NCI-H1092 (cell line): ENCODE data around the gene MON1B.
"Not testable (repeated sequence)": the region's sequence is repeated elsewhere in the genome, so short reads cannot be mapped to it uniquely, and the experiment has no call there.

Experiments used
- DNase-seq: peaks from one replicate; lab custom pipeline; 2025; lab: John Stamatoyannopoulos, UW

MON1B gene

DNA sequence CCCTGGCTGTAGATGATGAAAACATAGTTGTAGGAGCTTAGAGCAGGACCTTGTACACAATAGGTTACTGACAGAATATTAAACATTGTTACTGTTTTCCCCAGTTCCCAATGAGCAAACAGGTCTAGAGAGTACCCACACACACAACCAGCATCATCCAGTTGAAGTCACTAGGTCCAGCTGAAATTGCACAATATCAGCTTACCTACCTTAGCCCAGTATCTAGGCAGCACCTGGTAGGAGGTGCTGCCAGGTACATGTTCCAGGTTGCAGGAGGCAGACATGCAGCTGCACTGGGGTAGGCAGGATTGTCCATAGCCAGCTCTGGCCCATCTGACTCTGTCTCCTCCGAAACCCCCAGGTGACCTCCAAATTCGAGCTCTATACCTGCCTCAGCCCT lies 6.8 kb downstream of the MON1B start:
- DNase-seq: no peak

DNA sequence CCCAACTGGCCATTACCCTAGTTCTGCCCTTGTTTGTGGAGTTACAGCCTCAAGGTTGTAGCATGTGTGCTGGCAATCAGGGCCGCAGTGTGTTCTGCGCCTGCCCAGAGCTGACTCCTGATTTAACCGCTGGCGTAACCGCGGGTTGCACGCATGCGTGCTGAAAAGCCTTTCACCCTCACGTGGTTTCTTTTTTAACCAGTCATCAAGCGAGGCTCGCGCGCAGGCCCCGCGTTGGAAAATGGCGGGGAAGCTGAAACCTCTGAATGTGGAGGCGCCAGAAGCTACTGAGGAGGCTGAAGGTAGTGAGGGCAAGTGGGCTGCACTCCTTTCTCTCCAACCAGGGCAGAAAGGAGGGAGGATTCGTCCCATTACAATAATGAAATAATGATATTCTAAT lies 8.2 kb downstream of the MON1B start, which contains the start of gene SYCE1L:
Gene SYCE1L (plus strand): TSS at position 198 of the 400 bp plus-strand sequence. CDS start 44 bp downstream, at position 242.
- no peak for DNase-seq

DNA sequence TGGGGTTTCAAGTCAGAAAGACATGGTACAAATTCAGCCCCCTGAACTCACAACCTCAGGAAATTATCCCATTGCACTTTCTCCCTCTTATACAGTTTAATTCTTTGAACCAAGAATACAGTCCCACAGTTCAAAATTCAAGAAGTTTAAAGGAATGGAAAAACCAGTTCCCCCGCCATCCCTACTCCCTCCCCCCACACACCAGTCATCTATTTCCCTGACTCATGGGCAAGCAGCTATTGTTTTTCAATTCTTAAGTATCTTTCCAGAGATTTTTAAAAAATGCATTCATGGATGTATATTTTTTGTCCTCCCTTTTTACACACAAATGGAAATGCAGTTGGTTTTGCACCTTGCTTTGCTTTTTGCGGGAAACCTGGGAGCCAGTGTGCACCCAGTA lies 15.5 kb downstream of the MON1B start:
- no peak for DNase-seq

DNA sequence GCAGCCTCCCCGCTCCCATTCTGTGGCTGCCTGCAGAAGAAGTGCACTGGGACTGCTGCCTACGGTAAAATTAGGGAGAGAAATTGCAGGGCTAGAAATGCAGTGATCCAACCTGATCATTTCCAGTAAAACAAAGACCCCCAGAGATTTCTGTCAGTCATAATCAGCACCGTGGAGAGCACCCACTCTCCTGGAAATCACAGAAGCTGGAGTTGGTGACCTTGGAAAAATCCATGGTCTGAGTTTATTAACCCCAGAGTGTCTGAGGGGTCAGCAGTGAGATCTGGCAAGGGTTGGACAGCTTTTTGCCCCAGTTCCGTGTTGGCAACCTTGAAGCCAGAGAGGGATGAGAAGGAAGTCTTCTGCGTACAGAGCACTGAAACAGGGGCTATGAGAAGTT lies 16.0 kb downstream of the MON1B start:
- DNase-seq: no peak

DNA sequence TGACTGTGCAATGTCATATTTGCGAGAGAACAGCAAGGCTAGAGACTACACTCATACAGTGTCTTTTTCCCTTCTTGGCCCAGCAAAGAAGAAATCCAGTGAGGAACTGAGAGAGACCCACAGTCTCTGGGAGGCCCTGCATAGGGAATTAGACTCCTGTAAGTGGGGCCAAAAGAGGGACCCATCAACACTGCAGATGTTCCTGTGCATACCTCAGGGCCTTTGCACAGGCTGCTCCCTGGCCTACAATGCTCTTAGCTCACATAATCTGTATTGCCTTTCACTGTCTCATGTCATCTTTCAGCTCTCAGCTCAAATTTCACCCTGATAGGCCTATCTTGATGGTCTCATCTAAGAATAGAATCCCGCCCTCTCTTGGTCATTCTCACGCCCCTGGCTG lies 17.4 kb downstream of the MON1B start:
- DNase-seq: no peak

DNA sequence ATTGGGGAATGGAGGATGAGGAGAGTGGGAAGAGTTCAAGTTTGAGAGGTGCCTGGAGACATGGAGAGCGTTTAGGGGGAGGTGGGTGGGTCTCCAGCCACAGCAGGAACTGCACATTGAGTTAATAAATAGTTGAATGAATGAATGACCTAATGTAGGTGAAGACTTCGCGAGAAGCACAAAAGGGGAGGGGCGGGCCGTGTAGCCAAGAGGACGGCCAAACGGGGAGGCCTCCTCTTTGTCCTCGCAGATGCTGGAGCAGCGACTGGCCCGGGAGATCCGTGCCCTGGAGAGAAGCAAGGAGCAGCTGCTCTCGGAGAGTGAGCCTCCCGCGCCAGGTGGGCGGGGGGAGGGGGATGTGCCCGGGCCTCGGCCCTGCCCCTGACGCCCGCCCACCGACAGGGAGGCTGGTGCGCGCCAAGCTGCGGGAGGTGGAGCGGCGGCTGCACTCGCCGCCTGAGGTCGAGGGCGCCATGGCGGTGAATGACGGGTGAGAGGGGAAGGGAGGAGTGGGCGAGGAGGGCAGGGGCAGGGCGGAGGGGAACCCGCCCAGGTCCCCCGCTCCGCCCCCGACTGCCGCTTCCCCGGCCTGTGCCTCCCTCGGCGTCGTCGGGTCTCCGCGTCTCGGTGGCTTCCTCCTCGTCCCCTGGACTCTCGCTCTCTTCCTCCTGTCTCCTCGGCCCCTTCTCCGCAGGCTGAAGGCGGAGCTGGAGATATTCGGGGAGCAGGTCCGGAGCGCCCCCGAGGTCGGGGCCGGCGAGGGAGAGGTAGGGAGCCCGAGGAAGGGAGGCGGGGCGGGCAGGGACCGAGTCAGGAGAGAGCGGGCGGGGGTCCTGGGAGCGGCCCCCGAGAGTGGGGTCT lies 21.1 kb downstream of the MON1B start:
- DNase-seq: peak; percentile 84

DNA sequence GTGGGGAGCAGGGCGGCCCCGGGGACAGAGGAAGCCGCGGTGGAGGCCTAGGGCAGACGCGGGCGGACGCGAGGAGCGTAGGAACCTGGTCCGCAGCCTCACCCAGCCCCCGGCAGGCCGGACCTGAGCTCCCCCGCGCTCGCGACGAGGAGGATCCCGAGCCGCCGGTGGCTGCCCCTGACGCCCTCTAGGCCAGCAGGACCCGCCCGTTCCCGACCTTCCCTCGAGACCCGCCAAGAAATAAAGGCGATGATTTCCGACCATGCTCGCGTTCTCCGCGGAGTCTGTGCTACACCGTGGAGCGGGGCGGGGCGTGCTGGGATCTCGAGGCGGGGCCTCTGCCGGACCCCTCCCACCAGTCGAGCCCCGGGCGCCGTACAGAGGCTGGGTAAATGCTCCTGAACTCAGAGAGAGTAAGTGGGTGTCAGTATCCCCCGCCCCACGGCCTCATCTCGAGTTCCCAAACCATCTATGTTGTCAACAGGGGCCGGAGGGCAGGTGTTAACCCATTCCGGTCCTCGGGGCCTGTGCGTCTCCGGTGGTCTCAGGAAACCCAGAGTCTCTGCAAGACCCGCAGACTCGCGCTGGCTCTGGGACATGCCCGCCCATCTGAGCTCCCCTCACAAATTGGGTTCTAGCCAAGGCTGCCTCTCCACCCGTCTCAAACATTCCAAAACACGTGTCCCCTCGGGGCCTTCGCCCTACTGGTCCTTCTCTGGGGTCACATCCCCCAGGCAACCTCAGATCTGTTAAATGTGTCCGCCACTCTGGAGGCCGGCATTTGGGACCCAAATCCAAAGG lies 22.0 kb downstream of the MON1B start:
- DNase-seq: peak; percentile 51

DNA sequence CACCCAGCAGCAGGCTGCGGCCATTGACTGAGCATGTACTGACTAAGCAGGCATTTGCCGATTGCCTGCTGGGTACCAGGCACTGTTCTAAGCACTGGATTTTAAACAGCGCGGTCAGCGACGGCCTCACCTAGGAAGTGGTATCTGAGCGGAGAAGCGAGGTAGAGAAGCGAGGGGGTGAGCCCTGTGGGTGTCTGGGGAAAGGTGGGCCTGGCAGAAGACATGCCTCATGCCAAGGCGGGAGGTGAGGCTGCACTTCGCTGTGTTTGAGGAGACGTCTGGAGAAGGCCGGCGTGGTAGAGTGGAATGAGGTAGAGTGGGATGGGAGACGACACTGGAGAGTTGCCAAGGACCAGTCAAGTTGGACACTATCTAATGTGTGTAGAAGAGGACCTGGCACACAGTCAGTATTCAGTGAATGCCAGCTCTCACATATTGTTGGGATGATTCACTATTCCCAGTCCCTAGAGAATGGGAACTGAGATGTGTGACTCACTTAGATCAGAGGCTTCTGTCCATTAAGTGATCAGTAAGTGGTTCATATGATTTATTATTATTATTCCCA lies 22.6 kb downstream of the MON1B start:
- DNase-seq: no peak

DNA sequence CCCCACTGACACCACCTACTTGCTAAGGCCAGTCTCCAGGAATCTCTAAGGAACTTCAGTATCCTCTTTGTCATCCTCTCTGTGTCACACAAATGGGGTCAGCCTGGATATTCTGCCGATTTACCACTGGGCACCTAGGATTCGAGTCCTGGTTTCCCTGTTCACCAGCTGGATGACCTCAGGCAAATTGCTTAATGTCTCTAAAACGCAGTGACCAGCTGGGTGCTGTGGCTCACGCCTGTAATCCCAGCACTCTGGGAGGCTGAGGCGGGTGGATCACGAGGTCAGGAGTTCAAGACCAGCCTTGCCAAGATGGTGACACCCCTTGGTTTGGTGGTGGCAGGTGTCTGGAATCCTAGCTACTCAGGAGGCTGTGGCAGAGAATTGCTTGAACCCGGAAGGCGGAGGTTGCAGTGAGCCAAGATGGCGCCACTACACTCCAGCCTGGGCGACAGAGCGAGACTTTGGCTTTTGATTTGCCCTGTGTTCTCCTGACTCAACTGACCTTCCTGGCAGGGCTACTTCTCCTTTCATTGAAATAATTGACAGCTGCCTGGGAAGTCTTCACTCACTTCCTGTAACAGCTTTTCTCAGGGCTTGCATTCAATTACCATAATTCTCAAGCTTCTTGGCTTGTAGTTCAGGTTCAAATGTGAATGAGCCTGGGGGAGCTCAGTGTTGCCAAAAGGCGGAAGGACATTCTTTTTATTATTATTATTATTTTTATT lies 23.6 kb downstream of the MON1B start:
- DNase-seq: no peak

DNA sequence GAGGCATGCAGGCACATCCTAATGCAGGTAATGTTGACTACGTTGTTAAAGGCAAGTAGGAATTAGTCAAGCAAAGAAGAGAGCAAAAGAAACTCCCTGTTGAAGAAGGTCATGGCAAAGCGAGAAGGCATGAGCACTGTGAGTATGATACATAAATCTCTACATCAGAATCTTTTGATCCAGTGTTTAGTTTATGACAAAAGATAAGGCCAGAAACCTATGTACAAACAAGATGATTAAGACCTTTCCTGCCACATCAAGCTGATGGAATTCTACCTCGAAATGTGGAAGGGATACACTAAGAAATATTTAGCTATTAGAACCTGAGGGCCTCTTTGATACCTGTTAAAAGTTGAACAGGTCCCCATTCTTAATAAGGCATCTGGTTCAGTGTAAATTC lies 28.4 kb downstream of the MON1B start:
- no peak for DNase-seq

DNA sequence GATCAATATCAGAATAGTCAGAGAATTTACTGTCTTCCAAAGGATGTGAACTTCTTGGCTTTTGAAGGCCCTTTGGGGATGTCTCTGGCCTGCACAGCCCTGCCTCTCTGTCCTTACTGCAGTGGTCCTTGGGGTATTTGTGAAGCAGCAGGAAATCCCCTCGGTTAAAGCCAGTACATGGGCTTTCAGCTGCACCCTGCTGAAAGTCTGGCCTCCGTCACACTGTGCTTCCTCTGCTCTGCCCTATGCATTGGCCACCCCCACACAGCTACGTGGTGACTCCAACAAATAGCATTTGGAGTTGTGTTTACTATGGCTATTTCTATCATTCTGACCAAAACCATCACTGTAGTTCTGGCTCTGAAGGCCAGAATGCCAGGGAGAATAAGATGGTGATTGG lies 29.4 kb downstream of the MON1B start:
- no peak for DNase-seq

DNA sequence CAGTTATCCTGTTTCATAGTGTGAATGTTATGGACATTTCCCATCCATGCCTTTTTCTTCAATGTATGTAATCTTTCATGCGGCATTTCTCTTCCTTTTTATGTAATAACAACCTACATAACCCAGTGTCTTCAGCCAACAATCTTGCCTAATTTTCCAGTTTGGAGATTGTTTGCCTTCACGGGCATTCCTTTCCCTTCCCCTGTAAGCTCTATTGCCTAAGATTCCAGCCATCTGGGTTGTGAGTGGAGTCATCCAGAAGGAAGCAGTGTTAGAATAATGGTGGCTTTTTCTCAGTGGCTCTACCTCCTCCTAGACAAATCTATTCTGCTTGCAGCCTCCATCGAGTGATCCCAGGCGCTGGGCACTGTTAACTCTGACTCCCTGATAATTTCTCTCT lies 30.5 kb downstream of the MON1B start:
- DNase-seq: no peak

DNA sequence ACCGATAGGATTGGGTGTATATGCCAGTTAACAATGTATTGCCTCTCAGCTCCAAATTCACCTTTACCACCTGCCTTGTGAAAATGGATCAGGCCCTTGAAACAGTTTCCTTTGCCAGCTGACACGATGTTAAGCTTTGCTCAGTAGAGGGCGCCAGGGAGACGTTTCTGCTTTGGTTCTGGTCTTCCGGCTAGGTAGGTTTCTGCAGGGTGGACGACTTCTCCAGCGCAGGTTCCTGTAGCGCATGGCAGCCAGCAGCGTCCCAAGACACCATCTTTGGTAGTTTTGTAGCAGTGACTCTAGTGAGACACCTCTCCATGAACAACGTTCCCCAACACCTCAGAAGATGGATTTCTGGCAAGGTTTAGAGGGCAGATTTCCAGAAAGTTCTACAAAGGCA lies 32.2 kb downstream of the MON1B start:
- no peak for DNase-seq

DNA sequence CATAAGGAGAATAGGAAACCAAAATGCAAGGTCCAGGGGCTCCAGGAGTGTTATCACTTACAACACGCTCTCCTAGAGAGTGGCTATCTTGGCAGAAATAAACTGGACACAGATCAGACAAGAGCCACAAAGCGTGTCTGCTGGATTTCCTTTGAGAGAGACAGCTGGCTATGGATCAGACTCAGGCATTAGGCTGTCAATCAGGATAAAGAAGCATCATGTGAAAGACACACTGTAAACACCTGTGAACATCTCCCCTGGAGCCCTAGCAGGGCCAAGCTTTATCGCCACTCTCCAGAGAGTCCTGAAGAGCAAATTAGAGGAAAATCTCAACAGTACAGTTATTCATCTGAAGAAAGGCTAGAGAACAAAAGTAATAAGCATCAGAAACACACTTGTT lies 34.2 kb downstream of the MON1B start:
- DNase-seq: no peak

DNA sequence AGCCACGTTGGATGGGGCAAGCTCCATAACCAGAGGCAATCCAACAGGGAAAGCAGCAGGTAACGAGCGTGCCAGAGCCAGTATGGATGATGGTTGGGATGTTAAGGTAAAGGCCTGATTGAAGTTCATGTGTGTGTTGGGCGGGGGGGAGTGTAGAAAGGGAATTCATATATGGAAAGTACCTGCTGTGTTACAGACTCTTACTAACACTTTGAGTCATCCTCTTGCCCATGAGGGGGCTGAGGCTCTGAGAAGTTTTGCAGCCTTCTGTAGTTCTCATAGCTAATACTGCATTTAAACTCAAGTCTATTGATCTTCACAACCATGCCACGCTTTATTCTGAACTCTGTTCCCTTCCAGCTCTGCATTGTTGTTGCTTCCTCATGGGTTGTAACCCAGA lies 36.8 kb downstream of the MON1B start:
- no peak for DNase-seq

DNA sequence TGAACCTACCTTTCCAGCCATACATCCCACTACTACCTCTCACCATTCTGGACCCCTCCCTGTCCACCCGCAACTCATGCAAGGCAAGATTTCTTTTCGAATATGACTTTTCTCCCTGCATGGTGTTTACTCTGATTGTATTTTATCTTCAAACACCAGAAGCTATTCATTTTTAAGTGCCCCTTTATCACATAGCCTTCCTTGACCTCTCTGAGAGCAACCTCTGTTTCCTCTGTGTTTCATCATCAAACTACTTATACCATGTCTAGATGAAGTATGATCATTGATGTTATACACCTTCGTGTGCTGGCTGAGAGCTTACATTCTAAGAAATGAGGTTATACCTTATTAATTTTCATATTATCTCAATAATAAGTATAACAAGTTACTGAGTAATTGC lies 40.1 kb downstream of the MON1B start:
- DNase-seq: no peak

DNA sequence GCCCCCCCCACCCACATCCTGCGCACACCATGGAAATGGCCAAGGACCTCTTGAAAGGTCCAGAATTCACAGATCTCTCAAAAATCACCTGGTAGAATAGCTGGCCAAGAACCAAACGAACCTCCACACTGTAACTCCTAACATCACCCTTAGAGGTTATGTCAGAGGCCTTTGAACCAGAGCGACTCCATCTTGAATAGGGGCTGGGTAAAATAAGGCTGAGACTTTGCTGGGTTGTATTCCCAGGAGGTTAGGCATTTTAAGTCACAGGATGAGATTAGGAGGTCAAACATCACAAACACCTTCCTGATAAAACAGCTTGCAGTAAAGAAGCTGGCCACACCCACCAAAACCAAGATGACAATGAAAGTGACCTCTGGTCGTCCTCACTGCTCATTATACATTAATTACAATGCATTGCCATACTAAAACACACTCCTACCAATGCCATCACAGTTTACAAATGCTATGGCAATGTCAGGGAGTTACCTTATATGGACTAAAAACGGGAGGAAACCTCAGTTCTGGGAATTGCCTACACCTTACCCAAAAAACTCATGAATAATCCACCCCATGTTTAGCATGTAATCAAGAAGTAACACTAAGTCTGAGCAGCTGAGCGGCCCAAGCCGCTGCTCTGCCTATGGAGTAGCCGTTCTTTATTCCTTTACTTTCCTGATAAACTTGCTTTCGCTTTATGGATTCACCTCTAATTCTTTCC lies 43.0 kb downstream of the MON1B start:
- no peak for DNase-seq

DNA sequence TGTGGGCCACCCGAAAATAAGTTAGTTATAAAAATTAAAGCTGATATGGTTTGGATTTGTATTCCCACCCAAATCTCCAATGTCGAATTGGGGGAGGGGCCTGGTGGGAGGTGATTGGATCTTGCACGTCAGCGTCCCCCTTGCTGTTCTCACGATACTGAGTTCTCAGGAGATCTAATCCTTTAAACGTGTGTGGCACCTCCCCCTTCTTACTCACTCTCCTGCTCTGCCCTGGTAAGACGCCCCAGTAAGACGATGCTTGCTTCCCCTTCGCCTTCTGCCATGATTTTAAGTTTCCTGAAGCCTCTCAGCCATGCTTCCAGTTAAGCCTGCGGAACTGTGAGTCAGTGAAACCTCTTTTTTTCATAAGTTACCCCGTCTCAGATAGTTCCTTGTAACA lies 43.6 kb downstream of the MON1B start:
- no peak for DNase-seq

DNA sequence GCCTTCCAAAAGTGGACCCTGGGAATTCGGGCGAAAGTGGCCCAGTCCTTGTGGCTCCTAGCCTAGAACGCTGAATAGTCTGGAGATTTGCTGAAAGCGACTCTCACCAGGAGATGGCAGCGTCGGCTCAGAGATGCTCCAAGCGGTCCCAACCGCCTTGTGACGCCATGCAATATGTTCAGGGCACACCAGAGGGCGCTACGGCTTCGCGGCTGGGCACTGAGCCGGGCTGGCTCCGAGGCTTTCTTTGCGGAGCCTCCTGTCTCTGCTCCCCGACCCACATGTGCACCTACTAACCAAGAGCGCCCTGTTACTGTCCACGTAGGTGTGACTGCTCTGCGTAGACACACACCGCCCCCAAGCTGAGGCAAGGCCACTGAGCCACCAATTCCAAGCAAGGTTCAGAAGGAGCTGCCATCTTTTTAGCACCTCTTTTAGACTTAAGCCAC lies 45.1 kb downstream of the MON1B start:
- DNase-seq: peak; percentile 82

DNA sequence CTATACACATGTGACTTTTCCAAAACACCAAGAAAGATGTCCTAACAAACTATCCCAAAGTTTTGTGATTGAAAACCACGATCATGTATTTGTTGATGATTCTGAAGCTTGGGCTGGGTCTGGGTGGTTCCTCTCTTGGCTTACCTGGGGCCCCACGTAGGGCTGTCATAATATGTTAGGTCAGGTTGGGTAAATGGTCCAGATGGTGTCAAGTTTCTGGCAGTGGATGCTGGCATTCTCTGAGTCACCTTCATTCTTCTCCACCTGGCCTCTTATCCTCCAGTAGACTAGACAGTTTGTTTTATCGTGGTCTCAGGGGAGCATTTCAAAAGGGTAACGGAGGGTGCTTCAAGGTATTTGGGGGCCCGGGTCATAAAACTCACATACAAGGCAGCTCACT lies 47.6 kb downstream of the MON1B start:
- DNase-seq: no peak

DNA sequence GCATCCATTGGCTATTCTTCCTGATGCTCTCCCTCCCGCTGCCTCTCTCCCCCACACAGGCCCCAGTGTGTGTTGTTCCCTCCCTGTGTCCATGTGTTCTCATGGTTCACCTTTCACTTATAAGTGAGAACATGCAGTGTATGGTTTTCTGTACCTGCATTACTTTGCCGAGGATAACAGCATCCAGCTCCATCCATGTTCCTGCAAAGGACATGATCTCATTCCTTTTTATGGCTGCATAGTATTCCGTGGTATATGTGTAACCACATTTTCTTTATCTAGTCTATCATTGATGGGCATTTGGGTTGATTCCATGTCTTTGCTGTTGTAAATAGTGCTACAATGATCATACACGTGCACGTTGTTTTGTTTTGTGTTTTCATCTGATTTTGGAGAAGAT lies 51.5 kb downstream of the MON1B start:
- DNase-seq: not testable (repeated sequence)

DNA sequence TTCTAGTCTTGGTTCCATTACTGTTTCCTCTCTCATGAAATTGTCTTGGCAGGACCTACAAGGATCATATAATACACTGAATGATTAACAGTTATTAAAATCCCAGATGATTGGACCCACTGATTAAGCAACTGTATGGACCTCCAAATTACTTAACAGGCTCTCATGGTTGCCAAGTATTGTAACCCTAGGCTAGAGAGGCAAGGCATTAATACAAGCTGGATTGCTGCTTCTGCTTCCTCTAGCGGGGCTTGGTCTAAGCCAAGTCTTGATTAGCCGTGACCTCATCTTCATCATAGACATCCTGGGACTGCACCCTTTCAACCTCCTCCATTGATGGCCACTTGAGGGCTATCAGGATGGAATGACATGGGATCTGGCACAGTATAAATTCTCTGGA lies 55.2 kb downstream of the MON1B start:
- DNase-seq: no peak
